ENCODE results near the gene IFITM5.

GRCh38 chr11:346529-346928 is 47.2 kb upstream of the IFITM5 start:
- TF ChIP-seq CTCF (IDR thresholded peaks at IDR 0.05) (no peak), POLR2A (IDR thresholded peaks at IDR 0.05) (no peak)

Data from thyroid gland (tissue), 4 donors.